Activated T-helper 1 cell treated with anti-CD3 and anti-CD28 coated beads, Interleukin-2, amount 50 U/mL, for 16 hours (primary cell): ENCODE data around the gene BAIAP2L2.
"Not testable (repeated sequence)": the region's sequence is repeated elsewhere in the genome, so short reads cannot be mapped to it uniquely, and the experiment has no call there.

Experiments used
- DNase-seq, 2 donors: peaks; one replicate each; pipeline ENCODE4 v3.0.0-alpha.2; 2020; ENCODE audit warnings: low read depth in 1 of 2, low spot score in 1 of 2

The BAIAP2L2 gene

GRCh38 chr22:38110008-38110862, at the start of gene BAIAP2L2:
Gene BAIAP2L2, minus strand, starts transcription at chr22:38110684. Its CDS starts 159 bp downstream, at chr22:38110525.
- DNase-seq, result no peak

GRCh38 chr22:38155703-38156102, 45.2 kb upstream of the BAIAP2L2 start:
- DNase-seq, result no peak

GRCh38 chr22:38154563-38154915, 44.1 kb upstream of the BAIAP2L2 start:
- DNase-seq, result not testable (repeated sequence)

GRCh38 chr22:38153821-38154562, 43.5 kb upstream of the BAIAP2L2 start:
- no peak for DNase-seq

- DNase-seq, result no peak
Observed at GRCh38 chr22:38151126-38151500, 40.6 kb upstream of the BAIAP2L2 start.

GRCh38 chr22:38148245-38148644, 37.8 kb upstream of the BAIAP2L2 start:
- DNase-seq, result no peak

- not testable (repeated sequence) for DNase-seq
Observed at GRCh38 chr22:38146166-38146565, 35.7 kb upstream of the BAIAP2L2 start.

GRCh38 chr22:38144025-38144405, 33.5 kb upstream of the BAIAP2L2 start:
- DNase-seq, result no peak

- no peak for DNase-seq
Observed at GRCh38 chr22:38142606-38143005, 32.1 kb upstream of the BAIAP2L2 start.

- no peak for DNase-seq
Observed at GRCh38 chr22:38141217-38141973, 30.9 kb upstream of the BAIAP2L2 start.

GRCh38 chr22:38139901-38140300, 29.4 kb upstream of the BAIAP2L2 start:
- DNase-seq, result no peak

- DNase-seq, result no peak
Observed at GRCh38 chr22:38138961-38139360, 28.5 kb upstream of the BAIAP2L2 start.

- DNase-seq, result no peak
Observed at GRCh38 chr22:38137876-38138687, 27.6 kb upstream of the BAIAP2L2 start.

- DNase-seq, result no peak
Observed at GRCh38 chr22:38136607-38137006, 26.1 kb upstream of the BAIAP2L2 start.

- DNase-seq, result no peak
Observed at GRCh38 chr22:38135133-38135706, 24.7 kb upstream of the BAIAP2L2 start.

- no peak for DNase-seq
Observed at GRCh38 chr22:38133331-38133730, 22.8 kb upstream of the BAIAP2L2 start.

- DNase-seq, result no peak
Observed at GRCh38 chr22:38132794-38133193, 22.3 kb upstream of the BAIAP2L2 start.

- DNase-seq, result no peak
Observed at GRCh38 chr22:38132136-38132535, 21.7 kb upstream of the BAIAP2L2 start.

GRCh38 chr22:38131399-38131798, 20.9 kb upstream of the BAIAP2L2 start:
- DNase-seq, result no peak

GRCh38 chr22:38129856-38130255, 19.4 kb upstream of the BAIAP2L2 start:
- DNase-seq, result no peak

- DNase-seq, result no peak
Observed at GRCh38 chr22:38129021-38129420, 18.5 kb upstream of the BAIAP2L2 start.
